ENCODE measurements around the gene IFITM1. TPM values are rescaled to one million over a fixed set of nuclear protein-coding genes. Genes with fewer than 3 reads are reported as not detected.
A peak's percentile ranks its signal among the peaks of the same experiment; 100 is the strongest.
"Not testable (repeated sequence)": the region's sequence is repeated elsewhere in the genome, so short reads cannot be mapped to it uniquely, and the experiment has no call there.

The IFITM1 gene
- 344 TPM for total RNA-seq

DNA sequence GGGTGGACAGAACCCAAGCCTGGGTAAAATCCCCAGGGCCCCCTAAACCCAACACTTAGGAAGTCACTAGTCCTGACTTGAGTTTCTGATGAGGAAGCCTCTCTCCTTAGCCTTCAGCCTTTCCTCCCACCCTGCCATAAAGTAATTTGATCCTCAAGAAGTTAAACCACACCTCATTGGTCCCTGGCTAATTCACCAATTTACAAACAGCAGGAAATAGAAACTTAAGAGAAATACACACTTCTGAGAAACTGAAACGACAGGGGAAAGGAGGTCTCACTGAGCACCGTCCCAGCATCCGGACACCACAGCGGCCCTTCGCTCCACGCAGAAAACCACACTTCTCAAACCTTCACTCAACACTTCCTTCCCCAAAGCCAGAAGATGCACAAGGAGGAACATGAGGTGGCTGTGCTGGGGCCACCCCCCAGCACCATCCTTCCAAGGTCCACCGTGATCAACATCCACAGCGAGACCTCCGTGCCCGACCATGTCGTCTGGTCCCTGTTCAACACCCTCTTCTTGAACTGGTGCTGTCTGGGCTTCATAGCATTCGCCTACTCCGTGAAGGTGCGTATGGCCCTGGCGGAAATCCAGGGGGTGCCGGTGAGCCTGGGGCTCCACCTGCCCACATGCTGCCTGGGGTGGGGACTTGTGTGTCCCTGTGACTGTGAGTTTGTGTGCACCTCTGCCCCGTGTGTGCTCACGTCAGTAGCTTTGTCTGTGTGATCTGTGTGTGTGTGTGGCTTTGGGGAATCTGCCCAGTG lies at the start of gene IFITM1:
Gene IFITM1, plus strand, starts transcription at position 254 of the 767 bp plus-strand sequence. Its CDS starts 131 bp downstream, at position 385.
- DNase-seq (ENCODE audit: low spot score), result no peak
- intact Hi-C loops (cut with DNase I), result no loop called here
- peak; percentile 66 for ATAC-seq

DNA sequence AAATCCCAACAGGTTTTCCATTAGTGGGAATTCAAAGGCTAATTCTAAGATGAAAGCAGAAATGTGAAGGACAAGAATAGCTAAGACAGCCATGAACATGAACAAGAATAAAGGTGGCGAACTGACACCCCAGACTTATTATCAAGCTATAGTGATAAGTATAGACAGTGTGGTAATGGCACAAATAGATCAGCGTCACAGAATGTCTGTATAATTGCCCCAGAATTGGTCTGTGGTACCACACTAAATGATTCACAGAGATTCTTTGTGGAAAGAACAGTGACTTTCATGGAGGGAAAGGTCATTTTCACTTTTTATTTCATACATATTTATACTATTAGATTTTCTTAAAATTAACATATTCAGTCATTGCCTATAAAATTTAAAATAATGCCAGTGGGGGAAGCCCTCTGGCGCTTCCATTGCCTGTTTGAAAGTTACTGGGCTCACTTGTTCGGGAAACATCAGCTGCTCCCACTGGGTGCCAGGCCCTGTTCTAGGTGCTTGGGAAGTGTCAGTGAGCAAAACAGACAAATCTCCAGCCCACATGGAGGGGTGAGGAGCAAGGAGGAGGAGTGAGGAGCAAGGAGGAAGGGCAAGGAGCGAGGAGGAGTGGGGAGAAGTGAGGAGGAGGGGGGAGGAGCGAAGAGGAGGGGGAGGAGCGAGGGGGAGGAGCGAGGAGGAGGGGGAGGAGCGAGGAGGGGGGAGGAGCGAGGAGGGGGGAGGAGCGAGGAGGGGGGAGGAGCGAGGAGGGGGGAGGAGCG lies 47.0 kb upstream of the IFITM1 start:
- peak; percentile 64 for DNase-seq (ENCODE audit: low spot score)
- intact Hi-C loops (cut with DNase I), result no loop called here
- peak; percentile 48 for ATAC-seq

DNA sequence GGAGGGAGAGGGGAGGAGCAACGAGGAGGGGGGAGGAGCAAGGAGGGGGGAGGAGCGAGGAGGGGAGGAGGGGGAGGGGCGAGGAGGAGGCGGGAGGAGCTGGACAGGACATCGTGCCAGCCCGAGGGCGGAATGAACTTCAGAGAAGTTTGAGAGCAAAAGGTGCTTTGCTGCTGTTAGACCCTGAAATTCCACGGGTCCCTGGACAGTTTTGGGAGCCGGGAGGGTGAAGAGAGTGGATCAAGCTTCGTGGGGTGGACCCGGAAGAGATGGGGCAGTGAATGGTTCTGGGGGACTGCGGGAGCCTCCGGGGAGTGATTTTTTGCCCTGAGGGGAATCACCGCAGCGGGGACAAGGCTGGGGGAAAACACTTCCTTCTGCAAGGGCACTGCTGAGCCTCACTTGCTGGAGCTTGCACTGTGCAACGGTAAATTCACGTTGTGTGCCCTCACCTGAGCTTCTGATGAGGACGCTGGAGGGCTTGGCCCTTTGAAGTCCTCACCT lies 46.3 kb upstream of the IFITM1 start:
- DNase-seq (ENCODE audit: low spot score) (peak; percentile 88), ATAC-seq (peak; percentile 77)
- intact Hi-C loops (cut with DNase I), result no loop called here

DNA sequence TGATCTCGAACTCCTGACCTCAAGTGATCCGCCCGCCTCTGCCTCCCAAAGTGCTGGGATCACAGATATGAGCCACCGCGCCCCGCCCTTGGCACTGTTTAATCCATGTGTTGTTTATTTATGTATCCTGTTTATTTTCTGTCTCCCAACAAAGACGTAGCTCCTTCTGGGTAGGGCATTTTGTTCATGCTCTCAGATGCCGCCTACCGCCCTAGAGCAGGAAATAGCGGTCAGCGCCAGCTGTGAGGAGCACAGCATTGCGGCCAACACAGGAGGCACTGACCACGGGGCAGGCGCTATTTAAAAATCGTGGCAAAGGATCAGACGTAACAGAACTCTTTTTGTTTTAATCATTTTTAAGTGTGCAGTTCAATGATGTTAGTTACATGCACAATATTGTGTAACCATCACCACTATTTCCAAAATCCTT lies 45.1 kb upstream of the IFITM1 start:
- peak; percentile 71 for DNase-seq (ENCODE audit: low spot score)
- ATAC-seq, result peak; percentile 83
- intact Hi-C loops (cut with DNase I), result not testable (repeated sequence)

DNA sequence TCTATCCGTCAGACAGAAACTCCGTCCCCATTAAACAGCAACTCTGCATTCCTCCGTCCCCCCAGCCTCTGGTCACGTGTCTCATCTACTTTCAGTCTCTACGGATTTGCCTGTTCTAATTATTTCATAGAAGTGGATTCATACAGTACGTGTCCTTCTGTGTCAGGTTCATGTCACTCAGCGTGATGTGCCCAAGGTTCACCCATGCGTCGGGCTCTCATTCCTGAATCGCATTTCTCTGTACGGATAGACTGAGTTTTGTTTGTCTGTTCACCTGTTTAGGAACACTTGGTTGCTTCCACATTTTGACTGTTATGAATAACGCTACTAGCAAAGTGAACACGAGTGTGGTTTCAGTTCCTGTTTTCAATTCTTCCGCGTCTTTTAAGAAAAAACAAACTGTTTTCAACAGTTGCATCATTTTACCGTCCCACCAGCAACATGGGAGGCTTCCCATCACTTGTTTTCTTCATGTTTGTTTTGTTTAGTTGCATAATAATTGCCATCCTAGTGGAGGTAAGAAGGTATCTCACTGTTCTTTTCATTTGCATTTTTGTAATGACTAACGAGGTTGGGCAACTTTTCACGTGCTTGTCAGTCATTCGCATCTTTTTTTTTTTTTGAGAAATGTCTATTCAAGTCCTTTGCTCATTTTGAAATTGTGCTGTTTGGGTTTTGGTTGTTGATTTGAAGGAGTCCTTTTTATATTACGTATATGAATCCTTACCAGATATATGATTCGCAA lies 44.5 kb upstream of the IFITM1 start:
- DNase-seq (ENCODE audit: low spot score) (no peak), ATAC-seq (peak; percentile 42)
- intact Hi-C loops (cut with DNase I), result no loop called here

DNA sequence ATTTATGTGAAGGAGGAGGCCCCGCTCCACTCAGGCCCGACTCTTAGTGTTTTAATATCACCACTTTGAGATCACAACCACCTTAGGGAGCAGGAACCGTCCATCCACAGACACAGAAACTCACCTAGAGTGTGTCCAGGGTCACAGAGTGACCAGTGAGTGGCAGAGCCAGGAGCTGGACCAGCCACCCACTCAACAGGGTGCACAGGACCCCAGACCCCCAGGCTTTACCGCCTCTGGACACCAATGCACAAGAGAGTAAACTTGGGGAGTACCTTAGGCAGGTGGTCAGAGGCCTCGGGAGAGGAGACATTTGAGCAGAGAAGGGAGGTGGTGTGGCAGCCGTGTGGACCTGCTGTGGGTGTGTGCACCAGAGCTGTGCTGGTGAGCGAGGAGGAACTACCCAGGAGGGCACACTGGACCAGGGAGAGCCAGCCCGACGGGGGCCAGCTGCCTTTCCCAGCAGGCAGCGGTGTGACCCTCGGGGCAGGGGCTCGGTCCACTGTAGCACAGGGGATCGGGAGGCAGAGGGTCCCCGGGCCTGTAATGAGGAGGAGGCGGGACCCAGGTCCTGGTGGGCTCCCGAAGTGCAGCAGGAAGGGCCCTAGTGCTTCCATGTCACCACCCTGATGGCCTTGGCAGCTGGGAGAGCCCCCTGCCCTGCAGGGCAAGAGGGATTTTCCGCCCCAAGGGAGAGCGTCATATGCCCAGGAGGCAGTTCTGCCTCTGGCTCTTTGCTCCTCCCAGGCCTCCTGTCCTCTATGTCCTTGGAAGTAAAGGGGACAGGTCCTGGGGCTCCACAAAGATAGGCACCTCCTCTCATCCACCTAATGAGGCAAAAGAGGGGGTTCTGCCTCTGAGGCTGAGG lies 43.2 kb upstream of the IFITM1 start:
- DNase-seq (ENCODE audit: low spot score) (no peak), ATAC-seq (no peak)
- intact Hi-C loops (cut with DNase I), result no loop called here

DNA sequence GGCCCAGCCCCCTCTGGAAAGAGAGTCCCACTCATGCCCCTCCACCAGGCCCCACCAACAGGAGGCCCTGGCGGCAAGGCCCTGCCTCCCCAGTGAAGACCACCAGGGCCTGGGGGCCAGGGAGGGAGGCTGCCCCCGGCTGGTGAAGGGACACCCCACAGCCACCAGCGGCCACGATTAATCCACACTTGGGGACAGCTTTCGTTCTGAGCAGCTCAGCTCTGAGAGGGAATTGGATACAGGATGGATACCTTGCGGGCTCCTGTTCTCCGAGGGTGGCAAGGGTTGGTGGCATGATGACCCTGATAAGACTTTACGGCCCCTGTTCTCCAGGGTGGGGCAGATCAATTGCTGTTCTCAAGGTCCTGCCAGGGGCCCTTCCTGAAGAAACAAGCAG lies 42.5 kb upstream of the IFITM1 start:
- intact Hi-C loops (cut with DNase I), result no loop called here
- ATAC-seq (no peak), DNase-seq (ENCODE audit: low spot score) (no peak)

DNA sequence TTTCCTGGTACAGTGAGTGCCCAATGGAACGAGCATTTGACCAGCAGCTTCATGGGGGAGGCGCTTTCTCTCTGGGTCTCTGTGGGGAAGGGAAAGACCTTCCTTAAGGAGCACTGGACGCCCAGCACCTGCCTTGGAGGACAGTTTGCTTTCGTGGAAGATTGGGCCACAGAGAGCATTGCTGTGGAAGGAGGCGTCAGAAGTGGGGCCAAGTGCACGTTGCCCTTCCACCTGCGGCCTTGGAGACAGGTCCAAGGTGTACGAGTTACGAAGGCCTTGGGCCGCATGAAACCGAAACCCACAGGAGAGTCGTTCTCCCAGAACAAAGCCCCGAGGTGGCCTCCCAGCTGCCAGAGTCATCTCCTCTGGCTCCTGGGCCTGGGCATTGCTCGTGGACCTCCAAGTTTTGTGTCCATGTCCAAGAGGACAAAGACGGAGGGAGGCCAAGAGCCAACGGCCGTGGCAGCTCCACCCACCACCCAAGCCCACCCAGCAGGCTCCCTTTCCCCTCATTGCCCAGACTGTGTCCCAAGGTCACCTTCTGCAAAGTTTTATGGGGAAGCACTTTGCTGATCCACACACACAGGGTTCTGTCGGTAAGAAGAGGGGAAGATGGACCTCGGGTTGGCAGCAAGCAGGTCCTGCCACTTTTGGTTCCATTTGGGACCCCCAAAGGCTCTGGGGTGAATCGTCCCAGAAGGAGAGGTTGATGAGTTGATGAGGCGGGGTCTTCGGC lies 41.5 kb upstream of the IFITM1 start:
- no peak for DNase-seq (ENCODE audit: low spot score)
- no peak for ATAC-seq
- intact Hi-C loops (cut with DNase I), result no loop called here

DNA sequence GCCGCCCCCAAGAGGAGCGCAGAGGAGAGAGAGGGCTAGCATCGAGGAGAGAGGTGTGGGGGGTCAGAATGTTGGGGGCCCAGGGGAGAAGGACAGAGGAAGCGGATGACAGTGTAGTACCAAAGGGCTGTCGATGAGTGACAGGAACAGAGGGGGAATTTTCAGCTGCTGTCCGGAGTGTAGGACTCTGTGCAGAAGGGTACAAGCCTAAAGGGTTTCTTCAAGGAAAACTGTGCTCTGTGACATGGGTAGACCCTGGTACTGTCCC lies 41.0 kb upstream of the IFITM1 start:
- intact Hi-C loops (cut with DNase I), result no loop called here
- ATAC-seq, result no peak
- peak; percentile 7 for DNase-seq (ENCODE audit: low spot score)

DNA sequence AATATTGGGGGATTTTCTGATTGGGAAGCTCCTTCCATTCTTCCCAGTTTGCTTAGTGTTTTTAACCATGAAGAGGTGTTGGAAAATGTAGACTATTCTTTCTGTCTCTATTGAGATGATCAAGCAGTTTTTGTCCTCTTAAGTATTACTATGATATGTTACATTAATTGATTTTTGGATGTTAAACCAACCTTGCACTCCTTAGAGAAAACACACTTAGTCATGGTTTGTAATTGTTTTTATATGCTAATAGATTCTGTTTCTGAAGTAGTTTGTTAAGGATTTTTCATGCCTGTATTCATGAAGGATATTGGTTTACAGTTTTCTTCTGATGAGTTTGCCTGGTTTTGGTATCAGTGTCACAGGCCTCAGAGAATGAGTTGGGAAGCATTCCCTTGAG lies 37.6 kb upstream of the IFITM1 start:
- DNase-seq (ENCODE audit: low spot score) (no peak), ATAC-seq (no peak)
- intact Hi-C loops (cut with DNase I), result no loop called here

DNA sequence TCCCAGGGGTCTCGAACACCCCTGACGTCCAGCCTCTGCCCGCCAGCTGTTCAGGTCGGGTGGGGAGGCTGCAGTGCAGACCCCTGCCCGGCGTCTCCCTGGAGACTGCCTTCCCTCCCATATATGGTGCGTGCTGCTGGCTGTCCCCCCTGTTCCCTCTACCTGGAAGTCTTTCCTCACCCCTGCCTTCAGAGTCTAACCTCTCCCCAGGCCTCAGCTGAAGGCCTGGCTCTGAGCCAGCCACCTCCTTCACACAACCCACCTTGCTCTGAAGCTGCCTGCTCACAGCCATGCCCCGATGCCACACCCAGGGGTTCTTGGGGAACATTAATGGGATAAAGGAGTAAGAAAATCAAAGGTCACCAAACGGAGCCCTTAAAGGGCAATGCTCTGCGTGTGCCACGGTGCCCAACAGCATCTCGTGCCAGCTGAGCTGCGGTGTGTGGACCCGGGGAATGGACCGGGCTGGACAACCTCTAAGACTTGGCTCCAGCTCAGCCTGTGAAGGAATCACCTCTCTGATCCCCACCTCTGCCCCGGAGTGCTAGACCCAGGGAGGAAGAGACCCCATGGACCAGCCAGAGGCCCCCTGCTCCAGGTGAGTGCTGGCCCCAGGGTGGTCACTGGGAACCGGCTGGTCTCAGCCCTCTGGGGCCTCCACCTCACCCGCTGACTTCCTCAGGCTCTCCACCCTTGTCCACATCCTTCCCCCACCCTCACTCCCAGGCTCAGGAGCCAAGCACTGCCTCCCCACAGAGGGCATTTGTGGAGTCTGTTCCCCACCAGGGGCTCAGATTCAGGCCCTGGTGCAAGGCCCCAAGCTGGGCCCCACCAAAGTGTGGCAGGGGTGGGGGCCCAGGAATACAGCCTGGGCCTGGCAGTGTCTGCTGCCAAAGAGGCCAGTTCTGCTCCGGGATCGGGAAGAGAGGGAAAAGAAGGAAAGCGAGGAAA lies 35.6 kb upstream of the IFITM1 start, which contains the start of gene NLRP6:
Gene NLRP6, plus strand, starts transcription at position 407 of the 951 bp plus-strand sequence. Its CDS starts 163 bp downstream, at position 570.
- ATAC-seq (no peak), DNase-seq (ENCODE audit: low spot score) (peak; percentile 53)
- intact Hi-C loops (cut with DNase I), result no loop called here

DNA sequence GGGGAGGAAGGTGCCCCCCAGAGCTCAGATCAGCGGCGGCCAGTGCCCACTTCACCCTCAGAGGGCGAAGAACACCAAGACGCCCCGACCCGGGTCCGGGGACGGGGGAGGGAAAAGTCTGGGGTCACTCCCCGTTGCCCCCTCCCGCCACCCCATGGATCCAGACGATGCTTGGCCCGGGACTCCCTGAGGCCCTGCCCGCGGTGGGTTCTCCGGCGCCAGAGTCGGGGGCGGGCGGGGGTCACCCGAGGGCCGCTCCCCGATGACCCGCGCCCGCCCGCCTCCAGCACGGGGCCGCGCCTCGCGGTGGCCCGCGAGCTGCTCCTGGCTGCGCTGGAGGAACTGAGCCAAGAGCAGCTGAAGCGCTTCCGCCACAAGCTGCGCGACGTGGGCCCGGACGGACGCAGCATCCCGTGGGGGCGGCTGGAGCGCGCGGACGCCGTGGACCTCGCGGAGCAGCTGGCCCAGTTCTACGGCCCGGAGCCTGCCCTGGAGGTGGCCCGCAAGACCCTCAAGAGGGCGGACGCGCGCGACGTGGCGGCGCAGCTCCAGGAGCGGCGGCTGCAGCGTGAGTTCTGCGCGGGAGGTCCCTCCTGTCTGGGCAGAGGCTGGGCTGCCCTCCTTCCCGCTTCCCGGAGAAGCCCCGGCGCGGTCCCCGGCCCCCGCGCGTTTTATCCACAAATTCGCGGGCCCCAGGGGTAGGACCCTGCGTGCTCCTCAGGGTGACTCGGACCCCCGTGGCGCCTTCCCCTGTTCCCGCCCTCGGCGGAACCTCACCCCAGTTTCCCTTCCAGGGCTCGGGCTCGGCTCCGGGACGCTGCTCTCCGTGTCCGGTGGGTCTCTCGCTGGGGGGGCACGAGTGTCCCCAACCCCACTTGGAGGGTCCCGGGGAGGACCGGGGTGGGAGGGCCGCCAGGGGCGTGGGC lies 34.5 kb upstream of the IFITM1 start:
- ATAC-seq (no peak), DNase-seq (ENCODE audit: low spot score) (peak; percentile 56)
- intact Hi-C loops (cut with DNase I), result no loop called here

DNA sequence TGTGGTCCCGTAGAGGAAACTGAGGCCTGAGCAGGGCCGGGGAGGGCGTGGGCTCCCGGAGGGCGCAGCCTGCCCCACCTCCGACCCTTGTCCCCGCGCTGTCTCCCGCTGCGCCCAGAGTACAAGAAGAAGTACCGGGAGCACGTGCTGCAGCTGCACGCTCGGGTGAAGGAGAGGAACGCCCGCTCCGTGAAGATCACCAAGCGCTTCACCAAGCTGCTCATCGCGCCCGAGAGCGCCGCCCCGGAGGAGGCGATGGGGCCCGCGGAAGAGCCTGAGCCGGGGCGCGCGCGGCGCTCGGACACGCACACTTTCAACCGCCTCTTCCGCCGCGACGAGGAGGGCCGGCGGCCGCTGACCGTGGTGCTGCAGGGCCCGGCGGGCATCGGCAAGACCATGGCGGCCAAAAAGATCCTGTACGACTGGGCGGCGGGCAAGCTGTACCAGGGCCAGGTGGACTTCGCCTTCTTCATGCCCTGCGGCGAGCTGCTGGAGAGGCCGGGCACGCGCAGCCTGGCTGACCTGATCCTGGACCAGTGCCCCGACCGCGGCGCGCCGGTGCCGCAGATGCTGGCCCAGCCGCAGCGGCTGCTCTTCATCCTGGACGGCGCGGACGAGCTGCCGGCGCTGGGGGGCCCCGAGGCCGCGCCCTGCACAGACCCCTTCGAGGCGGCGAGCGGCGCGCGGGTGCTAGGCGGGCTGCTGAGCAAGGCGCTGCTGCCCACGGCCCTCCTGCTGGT lies 33.7 kb upstream of the IFITM1 start:
- intact Hi-C loops (cut with DNase I), result no loop called here
- DNase-seq (ENCODE audit: low spot score), result peak; percentile 57
- no peak for ATAC-seq

DNA sequence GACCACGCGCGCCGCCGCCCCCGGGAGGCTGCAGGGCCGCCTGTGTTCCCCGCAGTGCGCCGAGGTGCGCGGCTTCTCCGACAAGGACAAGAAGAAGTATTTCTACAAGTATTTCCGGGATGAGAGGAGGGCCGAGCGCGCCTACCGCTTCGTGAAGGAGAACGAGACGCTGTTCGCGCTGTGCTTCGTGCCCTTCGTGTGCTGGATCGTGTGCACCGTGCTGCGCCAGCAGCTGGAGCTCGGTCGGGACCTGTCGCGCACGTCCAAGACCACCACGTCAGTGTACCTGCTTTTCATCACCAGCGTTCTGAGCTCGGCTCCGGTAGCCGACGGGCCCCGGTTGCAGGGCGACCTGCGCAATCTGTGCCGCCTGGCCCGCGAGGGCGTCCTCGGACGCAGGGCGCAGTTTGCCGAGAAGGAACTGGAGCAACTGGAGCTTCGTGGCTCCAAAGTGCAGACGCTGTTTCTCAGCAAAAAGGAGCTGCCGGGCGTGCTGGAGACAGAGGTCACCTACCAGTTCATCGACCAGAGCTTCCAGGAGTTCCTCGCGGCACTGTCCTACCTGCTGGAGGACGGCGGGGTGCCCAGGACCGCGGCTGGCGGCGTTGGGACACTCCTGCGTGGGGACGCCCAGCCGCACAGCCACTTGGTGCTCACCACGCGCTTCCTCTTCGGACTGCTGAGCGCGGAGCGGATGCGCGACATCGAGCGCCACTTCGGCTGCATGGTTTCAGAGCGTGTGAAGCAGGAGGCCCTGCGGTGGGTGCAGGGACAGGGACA lies 32.9 kb upstream of the IFITM1 start:
- DNase-seq (ENCODE audit: low spot score) (peak; percentile 55), ATAC-seq (no peak)
- intact Hi-C loops (cut with DNase I), result no loop called here

Measured in sciatic nerve (tissue), 2 donors.